ENCODE results near the gene CAPN5.
"Not testable (repeated sequence)": the region's sequence is repeated elsewhere in the genome, so short reads cannot be mapped to it uniquely, and the experiment has no call there.

The CAPN5 gene

DNA sequence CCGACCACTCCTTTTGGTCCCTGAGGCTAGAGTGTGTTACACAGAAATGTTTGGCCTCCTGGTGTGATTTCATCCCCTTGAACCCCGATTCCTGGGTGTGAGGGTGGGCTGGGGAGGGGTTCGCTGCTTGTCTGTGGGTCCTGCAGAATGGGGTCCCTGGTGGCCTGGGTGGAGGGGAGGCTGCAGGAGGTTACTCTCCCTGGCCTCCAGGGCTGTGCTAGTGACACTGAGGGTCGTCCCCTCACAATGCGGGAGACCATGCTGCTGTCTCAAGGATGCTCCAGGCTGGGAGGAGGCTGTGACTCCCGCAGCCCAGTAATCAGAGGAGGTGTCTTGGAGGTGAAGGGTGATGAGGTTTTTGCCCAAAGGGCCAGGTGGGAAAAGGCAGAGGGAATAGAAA lies 18.9 kb downstream of the CAPN5 start:
- DNase-seq: no peak

DNA sequence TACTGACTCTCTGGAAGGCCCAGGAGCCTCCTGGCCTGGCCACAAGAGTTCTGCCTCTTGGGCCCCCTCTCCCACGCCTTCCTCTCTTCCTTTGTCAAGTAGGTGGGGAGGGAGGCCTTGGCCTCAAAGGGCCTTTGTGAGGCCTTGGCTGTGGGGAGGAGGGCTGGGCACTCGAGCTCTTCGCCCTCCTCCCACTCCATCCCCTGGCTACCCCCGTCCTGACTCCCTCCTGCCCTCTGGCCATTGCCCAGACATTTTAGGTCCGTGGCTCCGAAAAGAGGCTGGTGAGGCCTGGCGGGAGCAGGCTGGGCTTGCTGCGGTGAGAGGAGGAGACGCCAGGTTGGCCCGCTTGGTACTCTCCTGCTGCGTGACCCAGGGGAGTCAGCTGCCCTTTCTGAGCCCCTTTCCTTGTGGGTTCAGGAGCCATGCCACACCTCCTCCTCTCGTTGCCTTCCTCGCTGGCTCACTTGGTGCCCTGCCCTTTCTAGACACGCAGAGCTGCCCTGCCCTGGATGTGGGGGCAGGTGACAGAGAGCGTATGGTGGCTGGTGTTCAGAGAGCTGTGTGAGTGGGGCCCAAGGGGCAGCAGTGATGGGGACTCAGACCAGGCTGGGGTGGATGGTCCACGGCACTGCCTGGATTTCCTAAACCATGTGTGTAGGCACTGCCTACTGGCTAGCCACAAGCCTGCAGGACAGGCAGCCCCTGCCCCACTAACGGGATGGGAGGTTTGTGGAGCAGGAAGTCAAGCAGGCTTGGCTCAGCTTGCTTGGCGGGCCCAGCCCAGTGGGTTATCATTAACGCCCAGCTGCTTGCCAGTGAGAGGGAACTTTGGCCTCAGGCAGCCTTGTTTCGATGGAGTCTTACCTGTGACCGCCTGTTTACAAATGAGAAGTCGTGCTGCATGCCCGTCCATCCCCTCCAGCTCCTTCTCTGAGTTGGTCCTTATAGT lies 20.0 kb downstream of the CAPN5 start:
- DNase-seq: no peak

DNA sequence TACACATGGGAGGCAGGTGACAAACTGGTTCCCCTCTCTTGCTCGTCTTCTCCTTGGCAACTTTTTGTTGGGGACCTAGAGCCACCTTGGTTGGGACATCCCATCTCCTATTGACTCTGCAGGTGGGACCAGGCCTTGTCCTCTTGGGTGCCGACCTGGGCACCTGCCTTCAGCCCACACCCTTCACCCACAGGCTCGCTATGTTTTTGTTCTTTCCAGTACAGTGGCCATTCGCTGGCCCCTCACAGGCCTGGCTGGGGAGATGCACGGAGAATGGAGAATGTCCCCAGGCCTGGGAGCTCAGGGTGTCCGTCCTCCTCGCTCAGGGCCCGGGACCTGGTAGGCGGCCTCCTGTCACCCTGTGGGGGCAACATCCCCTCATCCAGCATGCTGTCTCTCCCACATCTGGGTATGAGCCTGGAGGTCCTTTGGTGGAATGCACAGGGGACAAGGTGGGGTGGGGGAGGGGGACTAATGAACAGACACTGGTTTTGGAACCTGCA lies 21.0 kb downstream of the CAPN5 start:
- no peak for DNase-seq

DNA sequence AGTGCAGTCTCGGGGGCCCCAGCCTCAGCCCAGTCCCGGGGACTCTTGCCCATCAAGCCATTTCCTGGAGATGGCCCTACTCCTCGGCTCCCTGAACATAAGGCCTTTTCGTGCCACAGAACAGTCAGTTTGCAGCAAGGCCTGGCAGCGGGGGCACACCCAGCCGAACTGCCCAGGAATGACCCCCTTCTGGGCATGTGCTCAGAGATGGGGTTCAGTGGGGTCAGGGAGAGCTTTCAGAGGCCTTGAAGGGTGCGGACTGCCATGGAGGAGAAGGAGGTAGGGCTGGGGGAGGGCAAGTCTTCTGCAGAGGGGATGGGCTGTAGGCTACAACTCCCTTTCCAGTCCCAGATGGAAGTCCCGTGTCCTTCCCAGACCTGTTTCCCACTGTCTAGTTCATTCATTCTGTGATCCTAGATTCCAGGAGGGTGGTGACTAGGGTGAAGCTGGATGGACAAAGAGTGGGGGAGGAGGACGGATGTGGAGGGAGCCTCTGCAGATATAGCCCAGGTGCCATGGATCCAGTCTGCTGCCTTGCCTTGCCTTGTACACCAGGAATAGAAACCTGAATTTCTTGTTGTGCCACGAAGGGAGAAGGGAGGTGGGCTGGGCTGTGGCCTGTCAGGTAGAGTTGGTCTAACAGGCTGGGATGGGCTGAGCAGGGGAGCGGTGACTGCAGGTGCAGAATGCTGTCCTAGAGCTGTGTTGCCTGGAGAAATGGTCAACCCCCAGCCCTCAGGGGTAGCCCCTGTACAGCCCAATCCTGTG lies 21.6 kb downstream of the CAPN5 start:
- DNase-seq: no peak

DNA sequence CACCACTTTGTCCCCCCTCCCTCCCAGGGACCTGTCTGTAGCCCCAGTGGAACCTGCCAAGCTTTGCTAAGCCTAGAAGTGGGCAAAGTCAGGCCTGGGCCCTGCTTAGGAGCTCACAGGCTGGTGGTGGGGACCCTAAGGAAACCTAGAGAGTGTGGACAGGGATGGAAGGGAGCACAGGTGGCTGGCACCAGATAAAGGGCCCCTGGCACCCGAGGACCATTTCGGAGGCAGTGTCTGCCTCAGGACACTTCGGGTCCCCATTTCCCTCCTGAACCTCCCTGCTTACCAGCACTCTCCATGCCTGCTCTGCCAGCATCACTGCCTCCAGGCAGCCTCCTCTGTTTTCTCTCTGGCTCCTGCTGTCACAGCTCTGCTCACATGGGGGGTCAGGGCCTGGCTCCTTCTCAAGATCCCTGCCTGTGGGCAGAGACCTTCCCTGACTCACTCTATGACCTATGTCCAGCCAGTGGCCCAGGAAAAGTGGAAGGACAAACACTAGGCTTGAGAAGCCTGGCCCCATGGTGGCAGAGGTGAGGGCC lies 22.3 kb downstream of the CAPN5 start:
- no peak for DNase-seq

DNA sequence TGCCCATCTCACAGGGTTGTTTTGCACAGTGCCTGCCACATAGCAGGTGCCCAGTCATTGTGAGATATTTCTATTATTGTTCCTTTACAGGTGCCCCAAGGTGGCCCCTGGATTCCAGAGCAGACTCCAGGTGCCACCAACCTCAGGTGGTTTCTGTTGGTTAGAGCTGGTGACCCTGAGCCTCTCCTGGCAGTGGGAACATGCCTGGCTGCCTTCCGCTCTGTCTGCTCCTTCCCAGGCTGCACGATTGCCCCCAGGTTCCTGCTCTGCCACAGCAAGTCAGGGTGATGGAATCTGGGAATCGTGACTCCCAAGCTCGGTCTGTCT lies 23.2 kb downstream of the CAPN5 start:
- DNase-seq: no peak

DNA sequence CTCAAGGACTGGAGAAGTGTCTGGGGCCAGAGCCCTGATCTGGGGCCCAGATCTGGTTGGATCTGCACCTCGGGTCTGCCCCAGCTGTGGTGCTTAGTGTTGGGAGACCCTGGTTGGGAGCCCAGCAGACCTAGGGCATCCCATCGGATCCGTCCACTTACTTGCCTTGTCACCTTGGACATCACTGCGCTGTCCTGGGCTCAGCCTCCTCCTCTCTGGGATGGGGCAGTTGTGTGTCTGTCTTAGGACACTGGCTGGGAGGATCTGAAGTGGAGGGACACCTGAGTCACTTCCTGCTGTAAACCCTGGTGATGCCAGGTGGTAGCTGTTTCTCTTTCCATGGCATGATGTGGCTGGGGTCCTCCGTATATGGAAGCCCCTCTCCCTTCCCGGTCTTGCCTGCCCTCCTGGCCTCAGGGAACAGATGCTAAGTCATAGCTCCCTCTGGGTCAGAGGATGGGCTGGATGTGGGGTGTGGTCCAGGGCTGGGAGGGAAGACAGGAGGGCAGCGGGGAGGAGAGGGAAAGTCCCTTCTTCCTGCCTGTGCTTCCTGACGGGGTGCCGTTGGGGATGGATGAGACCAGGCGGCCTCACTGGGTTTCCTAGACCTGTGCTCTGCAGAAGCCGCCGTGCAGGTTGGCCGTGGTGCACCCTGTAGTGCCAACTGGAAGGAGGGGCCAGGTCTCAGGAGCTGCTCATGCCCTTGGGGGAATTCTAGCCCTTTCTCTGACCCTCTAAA lies 23.8 kb downstream of the CAPN5 start:
- DNase-seq: no peak

DNA sequence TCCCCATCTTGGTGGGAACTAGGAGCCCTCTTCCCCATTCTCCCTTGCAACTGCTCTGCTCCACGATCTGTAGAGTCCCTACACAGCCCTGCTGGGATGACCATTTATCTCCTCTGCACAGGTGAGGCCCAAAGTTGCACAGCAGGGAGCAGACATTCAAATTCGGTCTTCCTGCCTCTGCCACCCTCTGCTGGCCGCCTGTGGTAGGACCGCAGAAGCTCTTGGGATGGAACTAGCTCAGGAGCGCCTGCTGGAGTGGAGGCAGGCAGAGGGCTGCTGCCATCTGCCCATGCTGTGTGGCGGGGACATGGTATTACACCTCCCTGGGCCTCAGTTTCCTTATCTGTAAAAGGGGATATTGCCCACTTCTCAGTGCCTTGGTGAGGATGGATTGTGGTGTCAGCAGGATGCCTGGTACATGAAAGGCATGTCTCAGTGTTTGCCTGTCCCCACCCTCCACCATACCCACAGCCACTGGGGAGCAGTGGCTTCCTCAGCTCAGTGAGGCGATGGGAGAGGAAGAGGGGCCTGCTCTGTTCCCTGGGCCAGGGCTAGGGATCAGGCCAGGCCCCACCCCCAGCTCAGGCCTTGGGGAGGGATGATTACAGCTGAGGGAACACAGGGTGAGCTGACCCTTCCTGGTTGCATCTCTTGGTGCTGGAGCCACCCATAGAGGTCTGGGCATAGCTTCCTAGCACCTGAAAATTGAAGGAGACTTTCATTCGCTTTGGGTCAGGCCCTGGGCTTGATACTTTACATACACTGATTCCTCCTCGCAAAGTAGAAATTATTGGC lies 24.6 kb downstream of the CAPN5 start:
- DNase-seq: peak; percentile 66 to 76

DNA sequence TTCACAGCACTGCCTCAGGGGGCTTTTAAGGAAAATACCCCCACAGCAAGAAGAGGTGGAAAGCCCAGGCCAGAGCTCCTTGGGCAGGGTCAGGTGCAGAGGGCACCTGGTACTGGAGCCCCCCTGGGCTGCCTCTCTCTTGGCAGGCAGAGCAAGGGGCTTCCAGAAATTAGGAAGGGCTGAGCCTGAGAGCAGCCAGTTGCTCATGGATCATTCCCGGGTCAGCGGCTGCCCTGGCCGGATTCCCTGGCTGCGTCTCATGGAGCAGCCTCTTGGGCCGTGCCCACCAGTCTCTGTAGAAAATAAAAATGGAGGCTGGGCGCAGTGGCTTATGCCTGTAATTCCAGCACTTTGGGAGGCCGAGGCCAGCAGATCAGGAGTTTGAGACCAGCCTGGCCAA lies 25.6 kb downstream of the CAPN5 start:
- DNase-seq: no peak

DNA sequence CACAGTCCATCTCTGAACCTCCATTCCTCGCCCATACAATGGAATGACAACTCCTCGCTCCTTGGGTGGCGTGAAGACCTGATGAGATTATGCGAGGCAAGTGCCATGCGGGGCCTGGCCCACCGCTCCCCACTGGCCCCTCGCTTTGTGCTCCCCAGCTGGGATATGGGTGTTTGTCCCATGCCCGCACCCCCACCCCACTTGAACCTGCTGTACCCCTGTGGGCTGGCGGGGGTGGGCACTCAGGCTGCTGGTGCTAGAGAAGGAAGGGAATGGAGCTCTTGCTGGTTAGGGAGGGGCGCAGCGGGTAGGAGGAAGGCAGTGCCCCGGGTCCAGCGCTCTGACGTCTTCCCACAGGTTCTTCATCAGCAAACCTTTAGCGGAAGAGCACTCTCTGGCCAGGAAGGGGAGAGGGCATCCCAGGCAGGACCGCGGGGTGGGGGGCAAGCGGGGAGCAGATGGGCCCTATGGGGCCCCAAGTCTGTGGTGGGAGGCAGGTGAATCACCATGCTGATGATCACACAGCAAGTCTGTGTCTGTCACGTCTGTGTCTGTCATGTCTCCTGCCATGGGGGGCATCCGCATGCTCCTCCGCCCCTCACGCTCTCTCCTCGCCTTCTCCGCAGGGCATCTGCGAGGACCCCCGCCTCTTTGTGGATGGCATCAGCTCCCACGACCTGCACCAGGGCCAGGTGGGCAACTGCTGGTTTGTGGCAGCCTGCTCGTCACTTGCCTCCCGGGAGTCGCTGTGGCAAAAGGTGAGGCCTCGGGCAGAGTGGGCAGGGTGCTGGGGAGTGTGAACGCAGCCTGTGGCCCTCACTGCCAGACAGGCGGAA lies 26.5 kb downstream of the CAPN5 start:
- DNase-seq: no peak

DNA sequence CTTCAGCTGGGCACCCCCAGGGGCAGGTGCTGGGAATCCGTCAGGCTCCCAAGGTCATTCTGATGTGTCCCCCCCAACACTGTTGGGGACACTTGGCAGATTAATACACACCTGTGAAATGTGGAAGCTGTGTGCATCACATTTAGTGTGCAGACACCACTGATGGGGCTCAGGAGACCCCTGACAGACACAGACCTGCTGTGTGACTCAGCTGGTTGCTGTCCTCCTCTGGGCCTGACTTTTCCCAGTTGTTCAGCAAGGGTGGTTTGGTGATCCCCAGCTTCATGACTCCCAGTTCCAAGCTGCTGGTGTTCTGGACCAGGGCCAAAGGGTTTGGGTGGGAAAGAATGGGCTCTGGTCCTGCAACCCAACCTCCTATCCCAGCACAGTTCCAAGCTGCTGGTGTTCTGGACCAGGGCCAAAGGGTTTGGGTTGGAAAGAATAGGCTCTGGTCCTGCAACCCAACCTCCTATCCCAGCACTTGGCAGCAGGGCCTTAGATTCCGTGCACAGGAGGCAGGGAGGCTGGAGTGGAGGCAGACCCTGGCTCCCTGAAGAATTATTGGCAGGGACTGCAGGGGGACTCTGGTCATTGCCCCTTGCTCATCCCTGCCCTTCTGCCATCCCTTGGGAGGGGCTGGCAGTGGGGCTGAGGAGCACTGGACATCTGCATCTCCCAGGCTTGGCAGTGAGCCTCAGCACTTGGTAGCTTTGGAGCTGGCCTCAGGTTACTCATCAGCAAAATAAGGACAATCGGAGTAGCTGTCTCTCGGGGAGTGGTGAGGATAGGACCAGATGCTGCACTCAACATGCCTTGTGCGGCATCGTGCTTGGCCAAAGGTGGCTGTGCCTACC lies 27.4 kb downstream of the CAPN5 start:
- DNase-seq: no peak

DNA sequence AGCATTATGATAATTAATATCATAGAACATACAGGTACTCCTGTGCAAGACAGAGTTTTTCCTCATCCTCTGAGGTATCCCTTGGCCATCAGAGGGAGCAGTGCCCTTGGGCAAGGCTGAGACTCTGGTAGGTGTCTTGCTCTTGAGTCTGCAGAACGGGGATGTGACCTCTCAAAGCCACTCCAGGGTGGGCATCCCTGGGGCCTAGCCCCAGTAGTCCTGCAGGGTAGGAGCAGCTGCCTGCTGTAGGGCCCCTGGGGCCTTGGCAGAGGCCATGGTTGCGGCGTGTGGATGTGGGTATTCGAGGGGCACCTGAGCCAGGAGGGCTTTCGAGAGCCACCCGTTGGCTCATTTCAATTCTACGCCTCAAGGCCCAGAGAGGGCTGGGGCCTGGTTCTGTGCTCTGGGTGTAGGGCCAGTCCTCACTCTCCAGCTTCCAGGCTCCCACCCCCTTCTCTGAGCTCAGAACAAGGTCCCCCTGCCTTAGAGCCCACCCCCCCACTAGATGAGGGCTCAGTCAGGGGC lies 28.1 kb downstream of the CAPN5 start:
- no peak for DNase-seq

DNA sequence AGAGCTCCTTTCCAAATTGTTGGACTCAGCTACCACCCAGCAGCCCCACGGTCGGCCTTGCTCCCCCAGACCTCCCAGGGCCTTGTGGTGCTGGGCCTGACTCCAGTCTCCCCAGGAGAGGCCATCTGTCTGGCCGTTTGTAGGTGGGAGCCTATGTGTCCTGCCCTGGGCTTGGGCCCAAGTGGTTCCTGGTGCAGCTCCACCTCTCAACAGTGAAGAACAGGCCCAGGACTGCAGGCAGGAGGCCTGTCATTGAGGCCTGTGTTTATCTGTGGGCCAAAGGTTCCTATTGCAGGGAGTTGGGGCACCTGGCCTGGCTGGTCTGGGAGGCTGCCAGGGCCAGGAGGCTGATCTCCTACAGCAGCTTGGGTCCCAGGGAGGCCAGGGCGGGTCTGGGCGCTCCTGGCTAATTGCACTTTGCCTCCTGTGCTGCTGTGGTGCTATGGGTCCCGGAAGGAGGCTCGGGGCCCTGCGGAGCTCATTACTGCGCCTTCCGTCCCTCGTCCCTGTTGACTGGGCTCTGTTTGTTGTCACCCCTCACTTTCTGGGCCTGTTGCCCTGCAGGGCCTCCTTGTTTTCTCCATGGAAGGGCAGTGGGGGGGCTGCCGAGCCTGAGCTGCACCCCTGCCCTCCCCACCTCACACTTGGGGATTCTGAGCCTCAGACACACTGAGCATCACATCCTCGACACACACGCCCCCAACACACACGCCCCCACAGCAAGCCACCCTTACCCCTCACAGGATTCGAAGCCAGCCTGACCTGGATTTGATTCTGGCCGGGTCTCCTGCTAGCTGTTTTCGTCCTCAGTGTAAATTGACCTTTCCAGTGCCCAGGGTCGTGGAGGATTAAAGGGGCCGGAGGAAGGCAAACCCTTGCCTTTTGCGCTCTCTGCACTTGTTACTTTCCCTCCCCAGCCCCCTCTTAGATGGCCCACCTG lies 29.1 kb downstream of the CAPN5 start:
- DNase-seq: no peak

DNA sequence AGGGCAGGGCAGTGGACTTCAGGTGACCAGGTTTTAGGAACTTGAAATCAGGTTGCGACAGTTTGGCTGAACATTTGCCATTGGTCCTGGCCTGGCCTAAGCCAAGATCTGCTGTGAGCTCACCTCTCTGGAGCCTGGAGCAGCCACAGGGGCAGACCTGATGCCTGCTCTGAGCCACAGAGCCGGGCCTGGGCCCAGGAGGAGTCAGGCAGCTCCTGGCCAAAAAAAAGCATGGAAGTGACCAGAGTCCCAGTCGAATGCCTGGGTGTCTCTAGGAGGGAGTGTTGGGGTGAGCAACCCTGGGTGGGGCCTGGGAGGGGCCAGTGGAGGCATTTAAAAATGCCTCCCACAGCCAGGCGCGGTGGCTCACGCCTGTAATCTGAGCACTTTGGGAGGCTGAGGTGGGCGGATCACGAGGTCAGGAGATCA lies 29.8 kb downstream of the CAPN5 start:
- no peak for DNase-seq

DNA sequence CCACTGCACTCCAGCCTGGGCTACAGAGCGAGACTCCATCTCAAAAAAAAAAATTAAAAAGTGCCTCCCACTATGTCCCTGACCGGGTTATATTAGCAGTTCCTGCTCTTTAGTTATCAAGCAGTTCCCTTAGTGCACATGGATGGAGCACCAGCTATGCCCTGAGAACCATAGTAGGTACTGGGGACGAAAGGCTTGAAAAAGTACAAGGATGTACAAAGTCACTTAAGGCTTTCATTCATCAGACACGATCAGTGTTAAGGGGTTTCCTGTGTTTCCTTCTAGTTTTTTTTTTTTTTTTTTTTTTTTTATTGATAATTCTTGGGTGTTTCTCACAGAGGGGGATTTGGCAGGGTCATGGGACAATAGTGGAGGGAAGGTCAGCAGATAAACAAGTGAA lies 30.4 kb downstream of the CAPN5 start:
- not testable (repeated sequence) for DNase-seq

DNA sequence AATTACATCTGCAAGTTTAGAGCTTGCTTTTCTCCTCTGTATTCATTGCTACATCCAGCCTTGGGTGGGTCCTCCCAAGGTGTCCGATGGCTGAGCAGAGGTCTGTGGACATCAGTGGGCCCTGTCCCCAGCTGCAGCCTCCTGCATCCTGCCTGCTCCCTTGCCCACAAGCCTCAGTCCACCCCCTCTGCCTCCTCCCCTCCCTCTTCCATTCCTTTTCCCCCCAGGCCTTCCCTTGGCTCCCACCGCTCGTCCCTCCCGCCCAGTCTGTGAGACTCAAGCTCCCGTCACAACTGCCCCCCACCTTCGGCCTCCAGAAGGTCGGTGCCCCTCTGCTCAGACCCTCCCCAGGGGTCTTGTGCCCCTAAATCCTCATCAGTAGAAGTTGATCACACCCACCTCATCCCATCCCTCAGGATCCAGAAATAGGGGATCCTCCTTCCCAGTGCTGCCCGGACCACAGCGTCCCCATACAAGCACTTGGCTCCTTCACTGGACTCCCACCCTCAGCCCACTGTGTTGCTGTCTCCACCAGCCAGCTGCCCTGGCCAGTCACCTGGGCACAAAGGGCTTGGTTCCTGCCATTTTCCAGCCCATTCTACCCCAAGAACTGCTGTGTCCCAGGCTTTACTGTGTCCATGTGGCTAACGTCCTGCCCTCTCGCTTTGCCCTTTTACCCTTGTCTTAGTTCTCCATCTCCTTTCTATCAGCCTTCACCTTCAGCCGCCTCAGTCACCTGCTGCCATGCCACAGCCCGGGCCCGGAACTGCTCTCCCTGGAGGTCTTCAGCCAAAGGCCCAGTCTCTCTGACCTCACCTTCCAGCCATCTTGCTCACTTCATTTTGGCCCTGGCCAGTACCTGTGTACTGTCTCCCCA lies 33.6 kb downstream of the CAPN5 start:
- DNase-seq: no peak

DNA sequence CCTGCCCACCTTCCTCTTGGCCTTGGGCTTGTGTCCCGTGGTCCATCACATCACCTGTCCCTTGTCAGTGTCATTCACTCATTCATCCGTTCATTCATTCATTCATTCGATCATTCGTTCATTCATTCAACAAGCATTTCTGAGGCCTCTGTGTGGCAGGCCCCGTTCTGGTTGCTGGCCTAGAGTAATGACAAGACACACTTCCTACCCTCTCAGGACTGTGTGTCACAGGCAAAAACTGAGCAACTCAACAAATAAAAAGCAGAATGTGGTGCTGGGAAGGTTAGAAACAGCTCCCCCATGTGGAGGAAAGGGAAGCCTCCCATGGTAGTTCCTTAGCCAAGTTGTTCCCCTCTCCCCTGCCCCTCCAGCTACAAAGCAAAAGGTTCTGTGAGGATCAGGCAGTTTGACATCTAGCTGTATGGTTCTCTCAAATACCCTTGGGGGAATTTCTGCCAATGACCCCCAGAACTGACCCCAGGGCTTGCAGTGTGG lies 34.3 kb downstream of the CAPN5 start:
- no peak for DNase-seq

Data from activated CD4-positive, alpha-beta T cell treated with anti-CD3 and anti-CD28 coated beads for 4 hours (primary cell).